ENCODE data around the gene CHSY1.

The CHSY1 gene

DNA sequence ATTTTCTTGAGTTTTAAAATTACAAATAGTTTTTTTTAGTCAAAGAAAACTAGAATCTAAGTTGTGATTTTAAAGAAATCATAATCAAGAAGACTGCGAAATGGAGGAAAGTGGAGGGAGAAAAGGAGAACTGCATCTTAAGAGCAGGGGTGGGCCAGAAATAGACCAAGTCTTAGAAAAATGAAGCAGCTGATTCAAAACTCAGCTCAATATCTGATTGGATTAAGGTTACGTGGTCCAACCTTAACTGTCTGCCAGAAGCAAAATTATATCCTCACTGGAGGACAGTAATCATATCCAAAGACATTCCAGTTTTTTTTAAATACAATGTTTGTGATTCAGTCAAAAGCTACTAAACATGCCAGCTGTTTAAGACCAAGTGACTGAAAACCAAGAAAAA, 41.4 kb downstream of the CHSY1 start:
- DNase-seq (ENCODE audit: low read depth) = no peak

DNA sequence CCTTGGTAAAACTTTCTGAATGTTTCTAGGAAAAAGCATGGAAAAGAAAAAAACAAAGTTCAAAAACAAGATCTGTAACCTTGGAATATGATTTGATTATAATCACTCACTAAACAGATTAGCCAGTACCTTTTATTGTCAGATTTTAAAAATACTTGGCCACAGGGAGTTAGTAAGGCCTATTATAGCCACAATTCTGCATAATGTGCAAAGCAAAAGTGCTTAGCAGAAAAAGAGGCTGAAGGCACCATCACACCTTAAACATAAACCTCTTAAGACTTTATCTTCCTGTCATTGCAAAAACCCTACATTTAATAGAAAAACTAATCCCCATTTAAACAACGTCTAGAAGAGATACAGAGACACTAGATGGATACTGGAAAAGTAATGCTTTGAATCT, 41.8 kb downstream of the CHSY1 start:
- DNase-seq (ENCODE audit: low read depth) = no peak

DNA sequence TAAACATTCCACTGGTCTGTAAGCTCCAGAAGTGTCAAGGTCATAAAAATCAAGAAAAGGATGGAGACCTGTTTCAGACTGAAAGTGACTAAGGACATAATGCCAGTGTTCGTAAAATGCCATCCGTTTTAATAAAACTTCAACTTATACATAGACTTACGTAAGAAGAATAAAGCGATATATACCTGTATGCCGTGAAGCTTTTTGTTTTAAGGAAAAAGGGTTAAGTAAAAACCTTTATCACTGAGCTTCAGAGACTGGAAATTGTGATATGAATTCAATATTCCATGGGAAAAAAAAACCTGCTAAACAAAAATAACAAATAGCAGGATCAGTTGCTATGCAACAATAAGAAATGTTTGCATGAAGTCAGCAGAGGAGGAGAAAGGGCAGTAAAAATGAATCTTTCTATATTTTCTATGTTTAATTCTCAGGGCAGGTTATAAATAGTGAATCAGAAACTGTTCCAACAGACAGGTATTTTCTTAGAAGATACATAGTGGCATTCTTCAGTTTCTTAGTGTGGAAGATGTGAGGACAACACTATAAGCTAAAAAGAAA, 42.5 kb downstream of the CHSY1 start:
- DNase-seq (ENCODE audit: low read depth) = no peak

DNA sequence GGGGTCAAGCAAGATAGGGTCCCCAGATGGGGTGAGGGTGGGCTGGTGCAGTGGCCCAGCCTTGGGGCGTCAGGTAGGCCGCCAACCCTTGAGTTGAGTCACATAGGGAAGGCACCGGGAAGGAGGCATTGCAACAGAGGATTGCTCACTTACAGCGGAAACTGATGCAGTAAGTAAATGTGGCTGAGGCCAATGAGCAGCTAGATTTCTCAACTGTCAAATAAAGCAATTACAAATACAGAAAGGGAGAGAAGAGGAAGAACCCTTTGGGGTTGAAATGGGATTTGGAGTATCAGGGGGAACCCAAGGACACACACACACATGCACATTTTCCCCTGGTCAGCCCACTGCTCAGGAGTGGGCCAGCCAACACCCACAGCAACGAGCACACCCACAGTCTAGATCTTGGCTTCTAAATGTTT, 44.0 kb downstream of the CHSY1 start:
- peak; percentile 93 for DNase-seq (ENCODE audit: low read depth)

DNA sequence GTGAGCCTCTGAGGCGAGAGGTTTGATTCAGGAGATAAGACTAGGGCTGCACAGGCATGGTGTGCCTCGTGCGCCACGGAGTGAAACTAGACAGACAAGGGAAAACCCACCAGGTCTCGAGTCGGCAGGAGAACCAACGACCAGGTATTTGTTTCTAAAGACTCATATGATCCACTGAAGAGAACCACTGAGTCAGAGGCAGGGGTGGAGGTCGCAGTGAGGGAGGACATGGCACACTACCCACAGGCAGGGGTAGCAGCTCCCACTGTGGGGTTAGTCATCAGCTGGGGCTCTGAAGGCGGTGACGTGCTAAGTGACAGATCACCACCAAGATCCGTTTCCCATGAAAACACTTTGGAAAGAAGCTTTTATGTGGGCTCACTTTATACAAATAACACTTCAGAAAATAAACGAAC, 45.7 kb downstream of the CHSY1 start:
- DNase-seq (ENCODE audit: low read depth) = peak; percentile 67

DNA sequence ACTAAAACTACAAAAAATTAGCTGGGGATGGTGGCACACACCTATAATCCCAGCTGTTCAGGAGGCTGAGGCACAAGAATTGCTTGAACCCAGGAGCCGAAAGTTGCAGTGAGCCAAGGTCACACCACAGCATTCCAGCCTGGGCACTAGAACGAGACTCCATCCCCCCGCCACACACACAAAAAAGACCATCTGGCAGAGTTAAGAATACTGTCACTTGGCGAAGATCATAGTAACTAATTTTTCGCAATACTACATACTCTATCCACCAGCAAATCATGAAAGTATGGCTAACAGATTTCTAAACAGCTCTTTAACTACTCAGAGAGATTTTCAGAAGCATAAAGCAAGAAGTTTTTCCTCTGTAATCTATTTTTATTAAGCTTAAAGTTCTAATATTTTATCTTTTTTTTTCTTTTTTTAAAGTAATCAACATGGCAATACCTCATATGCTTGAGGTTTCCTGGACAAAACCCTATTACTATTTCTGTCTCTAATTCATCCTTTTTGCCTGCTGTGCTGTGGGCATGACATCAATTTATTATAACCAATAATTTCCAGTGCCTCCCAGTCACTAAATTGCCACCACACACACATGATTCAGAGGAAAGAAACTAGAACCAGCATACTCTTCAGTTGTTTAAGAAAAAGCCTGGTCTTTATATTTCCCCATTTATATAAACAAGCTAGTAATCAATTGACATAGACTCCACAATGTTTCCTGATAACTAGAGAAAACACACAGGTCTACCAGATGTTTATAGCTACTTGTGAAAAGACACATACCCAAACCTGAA, 46.9 kb downstream of the CHSY1 start:
- no peak for DNase-seq (ENCODE audit: low read depth)

DNA sequence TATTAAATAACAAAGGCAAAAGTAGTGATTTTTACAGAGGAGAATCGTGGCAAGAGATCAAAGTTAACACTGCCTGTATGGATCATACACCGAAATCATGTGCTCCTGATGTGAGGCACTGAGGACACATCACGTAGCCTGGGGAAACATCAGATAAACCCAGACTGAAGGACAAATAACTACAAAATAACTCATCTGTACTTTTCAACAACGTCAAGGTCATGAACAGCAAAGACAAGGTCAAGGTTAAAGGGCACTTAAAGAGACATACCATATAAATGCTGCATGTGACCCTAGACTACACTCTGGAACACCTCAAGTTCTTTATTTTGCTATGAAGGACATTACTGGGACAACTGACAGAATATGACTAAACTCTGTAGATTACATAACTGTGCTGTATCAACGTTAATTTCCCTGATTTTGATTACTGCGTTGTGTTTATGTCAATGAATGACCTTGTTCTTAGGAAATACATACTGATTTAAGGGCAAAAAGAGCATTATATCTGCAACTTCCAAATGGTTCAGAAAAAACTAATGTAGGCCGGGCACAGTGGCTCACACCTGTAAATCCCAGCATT, 48.1 kb downstream of the CHSY1 start:
- no peak for DNase-seq (ENCODE audit: low read depth)

DNA sequence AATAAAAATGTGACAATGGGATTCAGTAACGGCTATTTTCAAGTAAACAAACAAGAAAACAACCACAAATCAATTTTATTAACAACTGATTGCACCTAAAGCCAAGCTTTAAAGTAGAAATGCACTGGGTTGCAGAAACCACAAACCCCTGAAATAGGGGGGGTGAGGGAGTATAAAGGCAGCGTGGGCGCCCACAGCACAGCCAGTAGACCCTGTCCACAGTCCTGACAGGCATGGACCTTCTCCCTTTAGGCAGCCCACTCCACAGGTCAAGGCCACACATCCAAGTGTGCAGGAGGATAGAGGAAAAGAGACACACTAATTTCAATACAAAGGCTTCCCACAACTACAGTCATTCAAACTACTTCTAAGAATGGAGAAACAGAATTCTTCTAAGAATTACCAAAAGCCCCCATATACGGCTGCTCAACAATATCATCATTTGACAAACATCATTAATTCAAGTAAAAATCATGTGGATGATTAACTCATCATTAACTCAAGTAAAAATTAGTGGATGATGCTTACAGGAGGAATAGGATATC, 48.7 kb downstream of the CHSY1 start:
- no peak for DNase-seq (ENCODE audit: low read depth)

DNA sequence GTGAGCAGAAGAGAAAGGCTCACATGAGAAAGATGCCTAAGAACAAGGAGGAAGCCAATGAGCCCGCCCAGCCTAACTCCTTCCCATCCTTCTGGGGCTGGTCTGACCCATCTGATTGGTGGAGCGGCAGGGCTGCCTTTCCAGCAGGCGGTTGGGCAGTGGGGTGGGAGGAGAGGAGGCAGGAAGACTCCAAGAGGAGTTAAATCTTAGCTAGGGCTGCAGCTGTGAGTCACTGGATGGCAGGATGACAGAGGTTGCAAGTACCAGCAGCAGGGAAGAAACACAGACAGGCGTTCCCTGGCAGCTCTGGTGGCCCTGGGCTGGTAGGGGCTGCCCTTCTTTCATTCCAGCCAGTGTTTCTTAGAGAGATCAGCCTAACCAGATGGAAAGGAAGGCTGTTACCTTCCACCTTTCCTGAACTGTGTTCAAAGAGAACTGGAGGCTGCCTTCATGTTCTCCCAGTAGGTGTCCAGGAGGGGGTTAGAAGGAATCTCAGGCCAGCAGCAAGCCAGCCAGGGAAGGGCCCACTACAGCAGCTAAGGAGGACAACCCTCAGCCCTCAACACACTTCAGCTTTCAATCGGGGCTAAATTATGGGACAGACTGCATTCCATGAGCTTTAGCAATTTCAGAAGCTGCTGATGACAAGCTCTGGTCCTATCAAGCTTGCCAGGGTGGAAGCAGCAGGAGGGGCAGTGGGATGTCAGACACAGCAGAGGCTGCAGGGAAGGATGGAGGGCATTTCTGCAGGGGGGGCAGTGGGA, 50.3 kb downstream of the CHSY1 start:
- peak; percentile 96 for DNase-seq (ENCODE audit: low read depth)

DNA sequence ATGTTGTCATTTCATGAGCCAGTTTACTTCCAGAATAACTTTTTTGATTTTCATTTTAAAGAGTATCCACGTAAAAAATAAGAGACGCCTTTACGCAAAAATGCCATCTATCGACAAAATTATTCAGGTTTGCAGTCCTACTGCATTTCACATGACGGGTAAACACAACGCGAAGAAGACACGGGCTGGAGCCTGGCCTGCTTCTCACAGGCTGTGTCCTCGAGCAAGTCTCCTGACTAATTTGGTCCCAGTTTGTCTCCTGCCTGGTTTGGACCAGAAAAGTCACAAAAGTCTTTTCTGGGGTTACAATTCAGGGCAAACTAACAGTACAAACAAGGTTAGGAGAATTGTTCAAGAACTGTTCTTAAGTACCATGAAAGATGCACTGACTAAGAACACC, 51.7 kb downstream of the CHSY1 start:
- DNase-seq (ENCODE audit: low read depth) = no peak

DNA sequence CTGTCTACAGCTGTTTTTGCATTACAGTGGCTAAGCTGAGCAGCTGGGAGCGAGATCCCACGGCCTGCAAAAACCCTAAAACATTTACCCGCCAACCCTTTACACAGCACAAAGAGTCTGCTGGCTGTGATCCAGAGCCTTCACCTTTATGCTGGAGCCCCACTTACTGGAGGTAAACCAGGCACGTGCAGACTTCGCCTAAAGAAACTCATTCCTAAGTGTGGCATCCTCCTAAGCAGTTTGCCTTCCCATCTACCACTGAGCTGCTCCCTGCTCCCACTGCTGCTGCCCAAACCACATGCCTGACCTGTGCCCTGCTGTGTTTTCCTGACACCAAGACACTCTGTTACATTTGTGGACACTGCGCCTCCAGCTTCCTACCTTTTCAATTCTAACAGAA, 53.0 kb downstream of the CHSY1 start:
- no peak for DNase-seq (ENCODE audit: low read depth)

DNA sequence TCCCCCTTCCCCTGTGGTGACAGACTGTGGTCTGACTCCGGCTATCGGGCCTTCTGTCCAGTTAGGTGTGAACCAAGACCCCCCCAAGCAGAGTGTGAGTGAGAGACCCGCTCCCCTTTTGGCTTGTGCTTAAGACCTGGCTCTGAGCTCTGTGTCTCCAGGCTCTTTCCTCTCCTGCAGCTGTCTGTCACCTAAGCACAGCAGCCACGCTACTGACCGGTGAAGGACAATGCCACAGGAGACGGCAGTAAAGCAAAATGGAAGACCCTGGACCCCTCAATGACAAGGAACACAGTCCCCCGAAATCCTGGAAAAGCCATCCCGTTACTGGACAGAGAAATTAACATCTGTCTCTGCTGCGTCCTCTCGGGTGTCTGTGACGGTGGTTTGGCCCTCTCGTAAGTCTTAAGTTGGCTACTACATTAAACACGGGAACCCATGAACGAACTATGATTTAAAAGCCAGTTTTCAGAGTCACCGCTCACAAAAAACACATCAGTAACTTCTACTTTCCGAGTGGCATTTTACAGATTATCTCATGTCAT, 53.7 kb downstream of the CHSY1 start:
- no peak for DNase-seq (ENCODE audit: low read depth)

DNA sequence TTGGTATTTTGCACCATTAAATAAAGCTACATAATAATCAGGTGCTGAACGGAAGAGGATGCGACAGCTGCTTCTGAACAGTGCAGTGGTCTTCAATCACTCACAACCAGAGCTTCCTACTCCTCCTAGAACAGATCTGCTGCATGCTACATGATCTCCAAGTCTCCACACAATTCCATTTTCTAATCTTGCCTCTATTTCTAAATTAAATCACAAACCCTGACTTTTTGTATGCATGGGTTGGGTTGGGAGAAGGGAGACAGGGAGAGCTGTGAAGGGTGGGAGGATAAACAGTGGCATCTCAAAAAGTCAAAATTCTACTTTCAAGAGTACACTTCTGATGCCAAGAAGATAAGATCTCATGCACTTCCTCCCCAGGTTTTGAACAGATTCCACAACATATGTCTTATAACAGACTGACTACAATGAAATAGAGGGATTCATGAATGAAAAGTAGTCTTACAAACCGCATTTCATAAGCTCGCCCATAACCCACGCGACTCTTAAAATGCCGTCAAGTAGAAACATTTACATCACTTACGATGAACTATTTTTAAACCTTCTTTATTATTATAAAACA, 57.2 kb downstream of the CHSY1 start:
- no peak for DNase-seq (ENCODE audit: low read depth)

DNA sequence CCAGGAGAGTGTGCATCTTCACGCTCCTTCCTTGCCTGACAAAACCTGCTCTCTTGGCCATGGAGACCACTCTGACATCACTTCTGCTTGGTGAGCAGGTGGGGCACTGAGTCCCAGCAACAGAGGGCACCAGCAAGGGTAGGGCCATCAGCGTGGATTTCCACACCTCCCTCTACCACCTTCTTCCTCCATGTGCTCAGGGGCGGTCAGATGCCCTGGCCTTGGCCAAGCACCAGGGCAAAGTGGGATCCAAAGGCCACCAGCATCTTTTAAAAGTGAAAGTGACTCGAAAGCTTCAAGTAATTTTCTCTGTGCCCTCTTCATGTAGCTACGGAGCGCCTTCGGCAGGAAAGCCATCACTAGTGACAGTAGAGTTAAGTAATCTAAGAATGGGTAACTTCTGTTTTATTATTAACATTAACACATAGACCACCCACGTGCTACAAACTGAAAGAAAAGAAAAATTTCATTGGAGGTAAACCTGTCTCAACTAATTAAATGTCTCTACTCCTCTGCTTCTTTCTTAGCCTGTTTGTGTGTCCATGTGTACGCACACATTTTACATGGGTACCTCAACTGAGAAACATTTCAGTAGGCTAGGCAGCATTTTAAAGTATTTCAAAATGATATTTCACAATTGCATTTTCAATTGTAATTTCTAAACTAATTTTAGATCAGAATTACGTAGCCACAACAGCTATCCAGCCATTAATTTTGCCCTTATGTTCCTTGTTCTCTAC, 57.9 kb downstream of the CHSY1 start:
- no peak for DNase-seq (ENCODE audit: low read depth)

DNA sequence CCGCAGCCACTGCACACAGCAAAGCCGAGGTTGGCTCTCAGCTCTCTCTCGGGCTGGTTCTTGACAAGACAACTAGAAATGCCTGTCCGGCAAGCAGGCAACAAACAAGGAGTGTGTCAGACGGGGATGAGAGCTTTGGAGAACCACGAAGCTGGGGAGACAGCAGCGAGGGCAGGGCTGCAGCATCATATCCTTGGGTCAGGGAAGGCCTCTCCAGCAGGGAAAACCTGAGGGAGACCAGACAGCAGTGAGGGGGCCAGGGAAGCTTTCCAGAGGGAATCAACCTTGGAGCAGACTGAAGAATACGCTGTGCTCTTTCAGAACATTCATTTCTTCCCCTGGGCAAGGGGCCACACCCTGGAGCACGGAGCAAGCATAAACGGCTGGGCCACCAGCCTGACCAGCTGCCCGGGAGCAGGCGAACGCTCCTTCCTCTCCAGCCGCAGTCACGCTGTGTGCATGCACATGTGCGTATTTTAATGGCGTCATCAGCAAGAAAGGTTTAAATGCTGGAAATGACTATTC, 58.7 kb downstream of the CHSY1 start:
- DNase-seq (ENCODE audit: low read depth) = no peak

DNA sequence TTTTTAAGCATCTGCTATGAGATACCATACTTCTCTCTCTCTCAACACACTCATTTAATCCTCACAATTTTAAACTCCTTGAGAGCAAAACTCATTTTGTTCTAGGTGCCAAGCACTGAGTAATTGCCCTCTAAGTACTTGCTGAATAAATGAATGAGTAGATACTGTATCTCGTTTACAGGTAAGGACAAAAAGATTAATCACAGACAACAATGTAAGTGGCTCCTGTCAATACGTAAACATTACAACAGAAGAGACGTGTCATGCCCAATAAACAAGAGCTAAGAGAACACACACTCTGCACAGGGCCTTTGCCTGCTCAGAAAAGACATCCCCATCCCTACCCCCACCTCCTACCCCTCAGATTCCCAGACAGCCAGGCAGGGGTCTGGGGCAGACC, 59.8 kb downstream of the CHSY1 start:
- DNase-seq (ENCODE audit: low read depth) = no peak

DNA sequence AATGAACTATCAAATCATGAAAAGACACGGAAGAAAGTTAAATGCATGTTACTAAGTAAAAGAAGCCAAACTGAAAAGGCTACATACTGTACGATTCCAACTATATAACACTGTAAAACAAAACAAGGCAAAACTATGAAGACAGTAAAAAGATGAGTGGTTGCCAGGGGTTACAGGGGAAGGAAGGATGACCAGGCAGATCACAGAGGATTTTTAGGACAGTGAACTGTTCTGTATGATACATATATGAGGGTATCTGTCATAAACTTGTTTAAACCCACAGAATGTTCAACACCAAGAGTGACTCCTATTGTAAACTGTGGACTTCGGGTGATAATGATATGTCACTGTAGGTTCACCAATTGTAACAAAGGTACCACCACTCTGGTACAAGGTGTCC, 60.6 kb downstream of the CHSY1 start:
- DNase-seq (ENCODE audit: low read depth) = no peak

DNA sequence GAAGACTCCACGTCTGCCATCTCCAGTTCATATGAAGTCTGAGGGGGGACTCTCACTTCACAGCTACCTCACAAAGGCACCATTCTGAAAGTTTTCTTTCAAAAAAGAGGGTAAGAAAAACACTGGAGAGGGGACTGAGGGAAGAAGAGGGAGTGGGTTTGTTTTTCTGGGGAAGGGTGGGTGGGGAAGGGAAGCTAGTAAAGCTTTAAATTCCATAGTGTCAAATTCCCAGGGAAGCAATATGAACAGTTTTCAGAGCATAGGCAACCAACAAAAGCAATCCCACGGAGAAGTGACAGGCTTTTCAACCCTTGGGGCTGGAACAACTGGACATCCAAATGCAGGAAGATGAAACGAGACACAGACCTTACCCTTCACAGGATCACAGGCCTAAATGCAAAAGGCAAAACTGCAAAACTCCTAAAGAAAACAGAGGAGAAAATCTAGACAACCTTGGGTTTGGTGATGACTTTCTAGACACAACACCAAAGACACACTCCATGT, 61.7 kb downstream of the CHSY1 start:
- DNase-seq (ENCODE audit: low read depth) = no peak

DNA sequence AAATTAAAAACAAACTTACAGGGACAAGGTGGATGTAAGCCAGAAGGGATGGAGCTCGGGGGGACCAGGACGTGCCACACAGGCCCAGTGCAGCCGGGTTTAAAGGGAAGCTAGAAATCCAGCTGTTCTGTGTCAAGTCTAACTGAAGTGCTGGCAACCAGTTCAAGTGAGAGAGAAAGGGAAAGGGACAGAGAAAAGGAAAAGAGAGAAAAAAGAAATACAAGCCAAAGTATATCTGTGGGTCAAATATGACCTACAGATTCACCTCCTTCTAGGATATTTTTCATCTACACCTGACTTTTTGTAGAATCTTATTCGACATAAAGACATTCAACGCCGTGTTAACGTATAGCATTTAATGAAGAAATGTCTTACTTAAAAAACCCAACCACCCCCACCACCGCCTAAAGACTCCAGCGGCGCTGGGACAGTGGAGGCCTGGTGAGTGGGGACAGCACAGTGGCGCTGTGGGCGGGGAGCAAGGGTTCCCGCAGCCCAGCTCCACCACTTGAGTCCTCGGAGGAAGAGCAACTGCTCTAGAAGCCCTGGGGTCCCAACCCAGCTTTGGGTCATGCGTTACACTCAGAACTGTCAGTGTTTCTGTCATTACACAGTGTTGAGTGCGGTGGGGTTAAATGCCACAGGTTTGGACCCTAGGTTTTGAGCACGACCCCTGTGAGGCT, 62.3 kb downstream of the CHSY1 start:
- no peak for DNase-seq (ENCODE audit: low read depth)

All from iris pigment epithelial cell (primary cell).